Inflammatory macrophage treated with lipopolysaccharide for 1 hour (primary cell): ENCODE measurements around the gene BIRC6.

ENCODE experiments used
- DNase-seq, 2 donors: peaks; one replicate each; pipeline ENCODE4 v3.0.0-alpha.2; 2020 to 2022

Gene BIRC6

DNA sequence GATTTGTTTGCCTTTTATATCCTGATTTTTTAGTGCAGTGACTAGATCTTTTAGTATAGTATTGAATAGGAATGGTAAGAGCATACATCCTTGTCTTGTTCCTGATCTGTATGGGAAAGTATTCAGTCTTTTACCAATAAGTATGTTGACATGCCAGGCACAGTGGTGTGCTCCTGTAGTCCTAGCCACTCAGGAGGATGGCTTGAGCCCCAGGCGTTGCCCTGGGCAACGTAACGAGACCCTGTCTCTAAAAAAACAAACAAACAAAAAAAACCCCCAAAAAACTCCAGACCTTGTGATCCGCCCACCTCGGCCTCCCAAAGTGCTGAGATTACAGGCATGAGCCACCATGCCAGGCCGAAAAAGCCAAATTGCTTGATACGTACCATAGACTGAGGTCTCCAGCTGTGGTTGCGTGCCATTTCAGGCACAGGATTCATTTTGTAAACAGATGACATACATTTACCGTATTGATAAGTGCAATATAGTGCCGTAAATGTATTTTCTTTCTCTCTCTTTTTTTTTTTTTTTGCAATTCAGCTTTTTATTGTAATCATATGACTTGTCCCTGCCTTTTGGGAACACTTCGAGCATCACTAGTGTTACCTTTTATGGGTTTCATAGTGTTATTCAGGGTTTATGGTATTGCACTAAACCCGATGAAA, 18.5 kb downstream of the BIRC6 start:
- no peak for DNase-seq

- no peak for DNase-seq
Observed at GRCh38 chr2:32376756-32377155, 19.9 kb downstream of the BIRC6 start.

DNA sequence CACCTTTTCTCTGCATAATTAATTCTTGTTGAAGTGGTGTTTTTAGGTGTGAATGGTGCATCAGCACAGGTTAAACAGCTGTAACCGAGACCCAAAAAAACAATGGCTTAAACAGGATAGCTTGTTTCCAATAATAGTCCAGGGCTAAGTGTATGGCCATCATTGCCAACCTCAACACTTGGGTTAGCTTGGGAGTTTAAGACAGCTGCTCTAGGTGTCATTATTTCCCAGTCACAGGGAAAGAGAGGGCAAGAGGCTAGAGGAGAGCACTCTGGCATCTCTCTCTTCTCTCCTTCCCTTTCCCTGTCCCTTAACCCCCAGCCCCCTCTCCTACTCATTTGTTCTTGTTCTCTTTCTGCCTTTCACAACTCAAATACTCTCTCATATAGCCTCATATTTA, 21.1 kb downstream of the BIRC6 start:
- no peak for DNase-seq

DNA sequence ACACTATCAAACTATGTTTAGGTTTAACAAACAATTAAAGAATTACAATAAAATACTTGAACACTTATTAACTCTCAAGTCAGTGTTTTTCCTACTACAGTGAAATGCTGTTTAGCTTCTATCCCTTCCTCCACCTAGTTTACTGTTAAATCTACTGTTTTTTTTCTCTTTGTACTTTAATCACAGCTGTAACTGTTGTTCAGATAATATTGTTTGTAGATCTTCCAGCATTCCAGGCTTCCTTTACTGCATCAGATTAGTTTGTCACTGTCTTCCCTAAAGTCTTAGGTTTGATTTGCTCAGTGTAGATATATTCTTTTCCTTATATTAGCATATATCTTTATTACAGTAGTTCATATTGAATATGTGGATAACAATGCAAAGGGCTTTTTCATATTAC, 22.5 kb downstream of the BIRC6 start:
- DNase-seq = no peak

GRCh38 chr2:32383858-32384257, 27.0 kb downstream of the BIRC6 start:
- DNase-seq = no peak

GRCh38 chr2:32384529-32384928, 27.7 kb downstream of the BIRC6 start:
- peak; percentile 63 to 75 for DNase-seq

DNA sequence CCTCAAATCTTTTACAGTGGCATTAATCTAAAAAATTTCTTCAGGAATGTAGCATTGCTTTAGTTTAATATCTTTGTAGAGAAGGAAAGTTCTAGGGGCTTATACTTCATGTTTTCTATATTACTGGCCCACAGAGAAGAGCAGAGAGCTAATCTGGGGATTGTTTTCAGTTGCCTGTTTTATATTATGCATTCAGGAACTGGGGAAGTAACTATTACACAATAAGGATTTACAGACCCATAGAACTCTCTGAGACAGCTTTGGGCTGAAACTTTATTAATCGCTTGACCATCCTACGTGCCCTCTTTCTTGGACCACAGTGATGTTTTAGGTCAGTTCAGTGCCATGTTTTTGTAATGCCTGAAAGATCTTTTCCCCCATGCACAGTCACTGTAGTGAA, 29.9 kb downstream of the BIRC6 start:
- peak in 1 of 2 donors; percentile 18 for DNase-seq

- no peak for DNase-seq
Observed at GRCh38 chr2:32399221-32399620, 42.4 kb downstream of the BIRC6 start.

DNA sequence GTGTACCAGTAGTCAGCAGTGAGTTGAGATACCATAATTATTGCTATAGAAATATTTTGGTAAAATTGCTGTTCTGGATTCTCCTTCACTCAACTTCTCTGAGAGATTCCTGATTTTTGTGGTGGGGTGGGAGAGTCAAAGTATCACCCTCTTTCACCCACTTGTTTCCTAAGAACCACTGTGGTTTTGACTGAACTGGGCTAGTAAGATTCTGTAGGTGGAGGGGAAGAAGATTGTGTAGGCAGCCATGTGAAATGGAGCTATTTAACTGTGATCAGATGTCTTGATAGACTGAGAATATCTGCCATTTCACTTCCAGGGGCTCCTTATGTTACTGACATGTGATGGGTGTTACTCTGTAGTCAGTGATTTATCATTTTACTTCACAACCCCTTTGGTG, 45.3 kb downstream of the BIRC6 start:
- DNase-seq = peak; percentile 42 to 80

GRCh38 chr2:32403782-32404181, 47.0 kb downstream of the BIRC6 start:
- DNase-seq = no peak

- DNase-seq = no peak
Observed at GRCh38 chr2:32404691-32405090, 47.9 kb downstream of the BIRC6 start.

GRCh38 chr2:32416519-32416918, 59.7 kb downstream of the BIRC6 start:
- DNase-seq = no peak

- no peak for DNase-seq
Observed at GRCh38 chr2:32417659-32418058, 60.8 kb downstream of the BIRC6 start.

- DNase-seq = peak in 1 of 2 donors; percentile 30
Observed at GRCh38 chr2:32418778-32419177, 62.0 kb downstream of the BIRC6 start.

DNA sequence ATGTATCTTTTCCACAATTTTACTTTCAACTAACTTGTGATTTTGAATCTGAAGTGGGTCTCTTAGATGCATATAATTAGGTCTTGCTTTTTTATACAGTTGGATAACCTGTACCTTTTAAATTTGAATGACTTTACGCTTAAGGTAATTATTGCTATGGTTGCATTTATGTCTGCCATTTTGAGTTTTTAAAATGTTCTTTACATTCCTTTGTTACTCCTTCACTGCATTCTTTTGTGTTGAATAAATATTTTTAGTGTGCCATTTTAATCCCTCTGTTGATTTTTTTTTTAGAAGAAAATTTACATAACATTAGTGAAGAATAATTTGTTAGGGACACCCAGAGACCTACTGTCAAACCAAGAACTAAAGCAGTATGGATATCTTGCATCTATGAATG, 65.3 kb downstream of the BIRC6 start:
- DNase-seq = no peak

DNA sequence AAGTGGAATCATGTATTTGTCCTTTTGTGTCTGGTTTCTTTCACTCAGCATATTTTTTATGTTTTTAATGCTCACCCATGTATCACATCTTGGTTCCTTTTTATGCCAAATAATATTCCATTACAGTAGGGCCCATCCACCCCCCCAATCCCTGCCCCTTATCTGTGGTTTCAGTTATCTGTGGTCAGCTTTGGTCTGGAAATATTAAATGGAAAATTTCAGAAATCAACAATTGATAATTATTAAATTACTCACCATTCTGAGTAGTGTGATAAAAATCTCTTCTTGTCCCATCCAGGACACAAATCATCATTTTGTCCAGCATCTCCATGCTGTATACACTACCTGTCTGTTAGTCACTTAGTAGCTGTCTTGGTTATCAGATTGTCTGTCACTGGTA, 66.7 kb downstream of the BIRC6 start:
- DNase-seq = no peak

DNA sequence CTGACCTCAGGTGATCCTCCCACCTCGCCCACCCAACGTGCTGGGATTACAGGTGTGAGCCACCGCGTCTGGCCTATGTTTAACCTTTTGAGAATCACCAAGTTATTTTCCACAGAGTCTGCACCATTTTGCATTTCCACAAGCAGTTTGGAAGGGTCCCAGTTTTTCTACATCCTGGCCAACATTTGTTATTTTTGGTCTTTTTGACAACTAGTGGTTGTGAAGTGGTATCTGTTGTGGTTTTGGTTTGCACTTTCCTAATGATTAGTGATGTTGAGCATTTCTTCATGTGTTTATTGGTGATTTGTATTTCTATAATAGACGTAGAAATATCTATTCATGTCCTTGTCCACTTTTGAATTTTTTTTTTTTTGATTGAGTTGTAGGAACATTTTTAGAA, 67.9 kb downstream of the BIRC6 start:
- no peak for DNase-seq

DNA sequence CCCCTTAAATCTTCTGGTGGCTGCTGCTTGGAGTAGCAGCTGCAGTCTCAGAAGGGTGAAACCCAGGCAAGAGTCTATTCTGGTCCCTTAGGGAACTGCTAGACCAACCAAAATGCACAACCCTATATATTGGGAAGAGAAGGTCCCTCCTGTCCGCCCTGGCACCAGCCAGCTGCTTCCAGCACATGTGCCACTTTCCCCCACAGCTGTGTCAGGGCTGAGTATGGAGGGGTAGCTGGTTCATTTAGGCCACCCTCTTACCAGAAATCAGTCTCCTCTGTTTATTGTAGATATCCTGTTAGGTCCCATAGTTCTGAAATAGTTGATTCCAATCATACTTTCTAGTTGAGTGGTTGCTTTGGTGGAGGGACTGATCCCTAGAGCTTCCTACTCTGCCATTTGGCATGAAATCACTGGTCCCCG, 68.9 kb downstream of the BIRC6 start:
- DNase-seq = no peak

DNA sequence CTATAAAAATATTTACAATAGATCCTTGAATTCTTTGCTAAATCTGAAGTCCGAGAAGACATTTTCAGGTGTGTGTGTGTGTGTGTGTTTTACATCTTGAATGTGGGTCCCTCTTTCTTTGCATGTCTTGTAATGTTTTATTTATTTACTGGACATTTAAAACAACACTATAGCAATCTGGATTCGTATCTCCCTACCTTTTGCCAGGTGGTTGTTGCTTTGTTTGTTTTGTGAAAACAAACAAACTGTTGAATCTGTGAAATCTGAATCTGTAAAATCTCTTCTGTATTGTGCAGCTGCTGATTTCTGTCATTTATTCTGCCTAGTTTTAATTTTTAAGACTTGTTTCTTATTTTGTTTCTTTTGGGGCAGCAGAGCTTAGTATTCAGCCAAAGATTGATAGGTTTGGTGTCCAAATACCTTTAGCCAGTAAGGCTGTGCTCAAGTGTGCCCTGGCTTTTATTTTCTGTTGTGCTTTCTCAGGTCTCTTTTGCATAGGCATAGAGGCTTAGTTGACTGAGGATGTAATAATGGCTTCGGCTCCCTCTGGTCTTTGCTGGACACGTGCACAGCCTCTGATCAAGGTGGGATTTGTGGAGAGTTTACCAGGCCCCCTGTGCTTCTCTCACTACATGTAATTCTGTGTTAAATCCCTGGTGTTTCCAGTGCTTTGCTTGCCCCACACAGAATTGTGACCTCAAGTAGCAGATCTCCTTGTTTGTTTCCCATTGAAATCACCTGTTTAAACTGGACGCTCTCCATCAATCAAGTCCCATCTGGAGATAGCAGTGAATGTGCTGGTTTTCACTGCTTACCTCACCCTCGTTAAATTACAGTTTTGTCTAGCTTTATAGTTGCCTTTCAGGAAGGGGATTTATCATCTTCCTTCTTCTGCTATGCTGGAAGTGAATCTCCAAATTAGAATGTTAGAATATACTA, 71.1 kb downstream of the BIRC6 start:
- DNase-seq = no peak

DNA sequence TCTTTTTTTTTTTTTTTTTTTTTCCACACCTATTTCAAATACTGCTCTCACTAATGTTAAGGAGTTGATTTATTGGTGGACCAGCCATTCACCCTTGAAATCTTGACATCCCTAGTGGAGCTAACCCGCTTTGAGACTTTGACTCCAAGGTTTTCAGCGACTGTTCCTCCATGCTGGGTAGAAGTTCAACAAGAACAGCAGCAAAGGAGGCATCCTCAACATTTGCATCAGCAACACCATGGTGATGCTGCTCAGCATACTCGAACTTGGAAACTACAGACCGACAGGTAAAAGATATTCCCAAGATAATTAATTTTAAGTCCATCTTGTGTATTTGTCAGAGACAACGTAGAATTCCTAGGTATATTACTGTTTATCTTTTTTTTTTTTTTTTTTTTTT, 74.0 kb downstream of the BIRC6 start:
- DNase-seq = no peak

GRCh38 chr2:32436150-32436549, 79.3 kb downstream of the BIRC6 start:
- DNase-seq = no peak

GRCh38 chr2:32442020-32442467, 85.2 kb downstream of the BIRC6 start:
- no peak for DNase-seq

GRCh38 chr2:32446369-32446768, 89.5 kb downstream of the BIRC6 start:
- DNase-seq = no peak

GRCh38 chr2:32450851-32451250, 94.0 kb downstream of the BIRC6 start:
- no peak for DNase-seq
